Activated naive CD8-positive, alpha-beta T cell treated with anti-CD3 and anti-CD28 coated beads, Interleukin-2, amount 10 ng/mL, durations not matched to agents 7 days and 5 days (primary cell): Measurements from ENCODE around the gene BANF2. TPM values are rescaled to one million over a fixed set of nuclear protein-coding genes. Genes with fewer than 3 reads are reported as not detected.
A peak's percentile ranks its signal among the peaks of the same experiment; 100 is the strongest.

ENCODE experiments used
- ATAC-seq: fragments of 150-1000 bp; cut with Tn5 transposase; one replicate; pipeline ENCODE4 v1.10.0; 2021; ENCODE audit warnings: low read depth, moderate library complexity
- POLR2A ChIA-PET: fragments of 350-600 bp; sonication (Branson Sonifier 250); formaldehyde crosslinking; loops from one replicate; lab custom pipeline; 2021; ENCODE audit warnings: antibody characterized with exemption; lab: Charles Lee
- DNase-seq: peaks from one replicate; pipeline ENCODE4 v3.0.0; 2021
- H3K27ac Mint-ChIP-seq: one replicate; pipeline ENCODE4 v1.8.0; 2022; ENCODE audit warnings: mild to moderate bottlenecking, mixed read lengths
- H3K27me3 Mint-ChIP-seq: one replicate; pipeline ENCODE4 v1.8.0; 2022; ENCODE audit warnings: mild to moderate bottlenecking, moderate library complexity, mixed read lengths
- H3K36me3 Mint-ChIP-seq: one replicate; pipeline ENCODE4 v1.8.0; 2021; ENCODE audit warnings: mild to moderate bottlenecking, mixed read lengths
- H3K4me1 Mint-ChIP-seq: one replicate; pipeline ENCODE4 v1.8.0; 2021; ENCODE audit warnings: mixed read lengths
- H3K4me3 Mint-ChIP-seq: one replicate; pipeline ENCODE4 v1.8.0; 2022; ENCODE audit warnings: mild to moderate bottlenecking, moderate library complexity, mixed read lengths
- H3K9me3 Mint-ChIP-seq: one replicate; pipeline ENCODE4 v1.8.0; 2021; ENCODE audit warnings: mixed read lengths
- total RNA-seq, 2 experiments: library from RNA; stranded (reverse); gene quantifications; one replicate each; pipeline ENCODE4 v1.2.3, GENCODE V29; 2021

BANF2 gene
- total RNA-seq, 2 experiments from 2014 or later = not detected

DNA sequence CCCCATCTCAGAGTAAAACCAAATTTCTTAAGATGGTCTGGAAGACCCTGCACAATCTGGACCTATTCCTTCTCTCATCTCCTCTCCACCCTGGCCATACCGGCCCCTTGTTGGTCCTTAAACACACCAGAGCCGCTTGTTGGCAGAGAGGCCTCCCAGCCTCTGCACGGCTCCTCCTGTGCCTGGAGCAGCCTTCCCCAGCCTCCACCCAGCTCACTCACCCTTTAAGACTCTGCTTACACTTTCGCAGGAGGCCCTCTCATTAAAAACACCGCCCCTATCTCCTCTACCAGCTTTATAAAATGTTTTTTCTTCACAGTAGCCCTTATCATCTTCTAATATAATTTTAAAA lies 49.8 kb downstream of the BANF2 start:
- no peak for DNase-seq
- no peaks in the 10 kb centered on the region for H3K4me1 Mint-ChIP-seq
- no peak for ATAC-seq
- POLR2A ChIA-PET = no interaction called here
- no peaks in the 10 kb centered on the region for H3K36me3 Mint-ChIP-seq
- no peak overlapping the region for H3K4me3 Mint-ChIP-seq
- no peak overlapping the region for H3K27ac Mint-ChIP-seq
- H3K27me3 Mint-ChIP-seq = peaks cover 14% of the 10 kb centered on the region
- no peaks in the 10 kb centered on the region for H3K9me3 Mint-ChIP-seq

- Mint-ChIP-seq H3K27ac (no peak overlapping the region), H3K27me3 (peaks cover 12% of the 10 kb centered on the region), H3K4me1 (no peaks in the 10 kb centered on the region), H3K9me3 (no peaks in the 10 kb centered on the region), H3K4me3 (no peak overlapping the region), H3K36me3 (no peaks in the 10 kb centered on the region)
- no peak for ATAC-seq
- POLR2A ChIA-PET = no interaction called here
- DNase-seq = no peak
Measured at GRCh38 chr20:17749978-17750721, 50.4 kb downstream of the BANF2 start.

DNA sequence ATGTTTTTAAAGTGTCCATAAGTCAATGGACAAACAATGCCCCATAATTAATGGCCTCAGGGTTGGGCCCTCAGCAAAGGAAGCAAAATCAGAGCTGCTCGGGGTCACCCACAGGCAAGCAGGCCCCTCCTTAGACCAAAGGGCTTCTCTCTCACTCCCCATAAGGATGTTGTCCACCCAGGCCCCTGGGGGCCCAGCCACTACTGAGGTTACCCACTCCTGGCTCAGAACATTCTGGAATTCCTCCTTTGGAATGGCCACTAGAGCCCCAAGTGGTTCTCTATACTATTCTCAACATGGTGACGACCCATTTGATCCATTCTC lies 50.9 kb downstream of the BANF2 start:
- Mint-ChIP-seq H3K27ac (no peak overlapping the region), H3K9me3 (no peaks in the 10 kb centered on the region), H3K4me3 (no peak overlapping the region), H3K27me3 (peaks cover 12% of the 10 kb centered on the region), H3K36me3 (no peaks in the 10 kb centered on the region), H3K4me1 (no peaks in the 10 kb centered on the region)
- POLR2A ChIA-PET = no interaction called here
- ATAC-seq (no peak), DNase-seq (no peak)

- POLR2A ChIA-PET = no interaction called here
- no peaks in the 10 kb centered on the region for H3K36me3 Mint-ChIP-seq
- peaks cover 12% of the 10 kb centered on the region for H3K27me3 Mint-ChIP-seq
- no peaks in the 10 kb centered on the region for H3K9me3 Mint-ChIP-seq
- DNase-seq (no peak), ATAC-seq (no peak)
- H3K4me3 Mint-ChIP-seq = no peak overlapping the region
- no peaks in the 10 kb centered on the region for H3K4me1 Mint-ChIP-seq
- no peak overlapping the region for H3K27ac Mint-ChIP-seq
Measured at GRCh38 chr20:17751640-17752039, 51.9 kb downstream of the BANF2 start.

GRCh38 chr20:17752459-17752858 lies 52.7 kb downstream of the BANF2 start:
- ATAC-seq (no peak), DNase-seq (no peak)
- no peak overlapping the region for H3K27ac Mint-ChIP-seq
- no peaks in the 10 kb centered on the region for H3K9me3 Mint-ChIP-seq
- no peaks in the 10 kb centered on the region for H3K4me1 Mint-ChIP-seq
- POLR2A ChIA-PET = interaction anchor here (0.6 kb wide), 1 partner anchor 18 kb away, joined by 3 read pairs; no protein-coding TSS in a partner anchor
- no peaks in the 10 kb centered on the region for H3K36me3 Mint-ChIP-seq
- H3K27me3 Mint-ChIP-seq = peaks cover 12% of the 10 kb centered on the region
- H3K4me3 Mint-ChIP-seq = no peak overlapping the region

- H3K36me3 Mint-ChIP-seq = no peaks in the 10 kb centered on the region
Measured at GRCh38 chr20:17753516-17753915, 53.8 kb downstream of the BANF2 start.

DNA sequence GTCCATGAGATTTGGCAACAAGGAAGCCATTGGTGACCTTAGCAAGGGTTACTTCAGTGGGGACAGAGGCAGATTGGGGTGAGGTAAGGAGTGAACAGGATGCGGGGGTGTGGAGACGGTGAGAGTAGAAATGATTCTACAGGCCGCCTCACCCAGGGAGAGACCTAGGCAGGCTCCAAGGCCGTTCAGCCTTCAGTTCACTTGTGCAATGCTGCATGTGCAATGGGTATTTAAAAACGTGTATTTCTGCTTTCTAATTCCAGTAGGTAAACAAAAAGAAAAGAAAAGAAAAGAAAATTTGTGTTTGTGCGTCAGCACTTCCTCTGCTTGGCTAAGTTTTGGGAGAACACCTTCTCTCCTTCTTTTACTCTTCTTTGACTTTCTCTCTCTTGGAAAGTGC lies 56.8 kb downstream of the BANF2 start:
- Mint-ChIP-seq H3K9me3 (no peaks in the 10 kb centered on the region), H3K4me3 (no peak overlapping the region), H3K27ac (no peak overlapping the region), H3K4me1 (no peaks in the 10 kb centered on the region), H3K27me3 (peaks cover 12% of the 10 kb centered on the region), H3K36me3 (no peaks in the 10 kb centered on the region)
- POLR2A ChIA-PET = no interaction called here
- no peak for DNase-seq
- no peak for ATAC-seq

More at GRCh38 chr20:17753516-17753915, 53.8 kb downstream of the BANF2 start:
- Mint-ChIP-seq H3K9me3 (no peaks in the 10 kb centered on the region), H3K4me1 (no peaks in the 10 kb centered on the region), H3K27ac (no peak overlapping the region), H3K4me3 (no peak overlapping the region), H3K27me3 (peaks cover 17% of the 10 kb centered on the region)
- ATAC-seq (no peak), DNase-seq (no peak)
- POLR2A ChIA-PET = no interaction called here

DNA sequence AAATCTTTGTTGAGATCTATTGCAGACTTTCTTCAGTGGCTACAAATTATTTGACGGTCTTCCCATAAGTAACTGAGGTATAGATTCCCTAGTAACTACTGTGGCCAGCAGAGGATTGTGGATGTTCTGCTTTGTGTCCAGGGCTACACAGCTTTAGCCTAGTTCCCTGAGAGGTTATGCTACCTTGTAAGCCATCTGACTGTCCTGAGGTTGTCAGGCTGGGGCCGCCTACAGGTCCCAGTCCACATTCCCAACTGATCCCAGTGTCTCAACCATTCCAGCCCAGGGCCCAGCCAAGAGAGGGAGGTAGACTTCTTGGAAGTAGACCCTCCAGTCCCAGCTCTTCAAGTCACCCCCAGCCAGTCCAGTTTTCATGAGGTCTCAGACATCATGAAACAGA lies 57.7 kb downstream of the BANF2 start:
- no peaks in the 10 kb centered on the region for H3K9me3 Mint-ChIP-seq
- peaks cover 12% of the 10 kb centered on the region for H3K27me3 Mint-ChIP-seq
- POLR2A ChIA-PET = no interaction called here
- ATAC-seq = no peak
- H3K27ac Mint-ChIP-seq = no peak overlapping the region
- no peaks in the 10 kb centered on the region for H3K4me1 Mint-ChIP-seq
- H3K4me3 Mint-ChIP-seq = no peak overlapping the region
- no peaks in the 10 kb centered on the region for H3K36me3 Mint-ChIP-seq
- DNase-seq = no peak

GRCh38 chr20:17758010-17758409 lies 58.2 kb downstream of the BANF2 start:
- no peak overlapping the region for H3K27ac Mint-ChIP-seq
- no peak for DNase-seq
- POLR2A ChIA-PET = no interaction called here

DNA sequence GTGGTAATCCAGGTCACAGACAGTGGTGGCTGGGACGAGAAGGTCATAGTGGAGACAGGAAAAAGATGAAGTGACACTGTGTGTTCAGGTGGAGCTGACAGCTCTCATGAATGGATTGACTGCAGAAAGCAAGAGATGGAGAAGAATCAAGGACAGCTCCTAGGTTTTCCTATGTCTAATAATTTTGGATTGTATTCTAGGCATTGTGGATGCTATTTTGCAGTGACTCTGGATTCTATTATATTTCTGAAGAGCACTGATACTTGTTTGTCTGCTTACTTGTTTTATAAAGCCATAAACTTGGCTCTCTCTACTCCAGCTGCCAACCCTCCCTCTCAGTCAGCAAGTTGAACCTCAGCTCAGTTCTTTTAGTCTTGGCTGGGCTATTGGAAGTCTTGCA lies 58.7 kb downstream of the BANF2 start:
- Mint-ChIP-seq H3K27me3 (peaks cover 7% of the 10 kb centered on the region), H3K4me1 (no peaks in the 10 kb centered on the region), H3K4me3 (no peak overlapping the region), H3K9me3 (no peaks in the 10 kb centered on the region), H3K36me3 (no peaks in the 10 kb centered on the region), H3K27ac (no peak overlapping the region)
- DNase-seq = no peak
- POLR2A ChIA-PET = interaction anchor here (0.6 kb wide), 1 partner anchor 26 kb away, joined by 4 read pairs; no protein-coding TSS in a partner anchor
- ATAC-seq = no peak

More at GRCh38 chr20:17758010-17758409, 58.2 kb downstream of the BANF2 start:
- H3K9me3 Mint-ChIP-seq = no peaks in the 10 kb centered on the region
- no peaks in the 10 kb centered on the region for H3K36me3 Mint-ChIP-seq
- H3K4me3 Mint-ChIP-seq = no peak overlapping the region
- no peak for ATAC-seq
- no peaks in the 10 kb centered on the region for H3K4me1 Mint-ChIP-seq
- H3K27me3 Mint-ChIP-seq = peaks cover 12% of the 10 kb centered on the region

DNA sequence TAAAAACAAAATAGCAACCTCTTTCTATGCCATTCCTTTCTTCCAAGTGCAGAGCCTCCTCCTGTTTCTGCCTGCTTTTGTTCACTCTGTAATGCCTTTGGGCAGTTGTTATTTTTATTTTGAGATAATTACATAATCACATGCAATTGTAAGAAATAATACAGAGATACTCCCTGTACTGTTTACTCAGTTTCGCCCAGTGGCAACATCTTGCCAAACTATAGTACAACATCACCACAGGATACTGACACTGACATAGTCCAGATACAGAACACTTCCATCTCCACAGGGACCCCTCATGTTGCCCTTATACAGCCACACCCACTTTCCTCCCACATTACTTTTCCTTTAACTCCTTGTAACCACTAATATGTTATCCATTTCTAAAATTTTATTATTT lies 59.7 kb downstream of the BANF2 start:
- H3K4me3 Mint-ChIP-seq = no peak overlapping the region
- ATAC-seq = no peak
- no peaks in the 10 kb centered on the region for H3K9me3 Mint-ChIP-seq
- DNase-seq = no peak
- H3K4me1 Mint-ChIP-seq = no peaks in the 10 kb centered on the region
- POLR2A ChIA-PET = no interaction called here
- no peak overlapping the region for H3K27ac Mint-ChIP-seq
- peaks cover 7% of the 10 kb centered on the region for H3K27me3 Mint-ChIP-seq
- no peaks in the 10 kb centered on the region for H3K36me3 Mint-ChIP-seq

GRCh38 chr20:17761604-17762003 lies 61.8 kb downstream of the BANF2 start:
- POLR2A ChIA-PET = no interaction called here
- DNase-seq (no peak), ATAC-seq (no peak)
- Mint-ChIP-seq H3K27me3 (peaks cover 5% of the 10 kb centered on the region), H3K36me3 (no peaks in the 10 kb centered on the region), H3K27ac (no peak overlapping the region), H3K9me3 (no peaks in the 10 kb centered on the region), H3K4me3 (no peak overlapping the region), H3K4me1 (no peaks in the 10 kb centered on the region)

GRCh38 chr20:17762243-17762872 lies 62.6 kb downstream of the BANF2 start:
- Mint-ChIP-seq H3K27ac (no peak overlapping the region), H3K4me3 (no peak overlapping the region), H3K9me3 (no peaks in the 10 kb centered on the region), H3K27me3 (peaks cover 5% of the 10 kb centered on the region), H3K4me1 (no peaks in the 10 kb centered on the region), H3K36me3 (no peaks in the 10 kb centered on the region)
- ATAC-seq = no peak
- POLR2A ChIA-PET = no interaction called here
- DNase-seq = no peak

- ATAC-seq (no peak), DNase-seq (no peak)
- Mint-ChIP-seq H3K4me3 (no peak overlapping the region), H3K9me3 (no peaks in the 10 kb centered on the region), H3K4me1 (no peaks in the 10 kb centered on the region), H3K36me3 (no peaks in the 10 kb centered on the region), H3K27me3 (peaks cover 4% of the 10 kb centered on the region), H3K27ac (peak overlapping the region; percentile 12)
- POLR2A ChIA-PET = no interaction called here
Measured at GRCh38 chr20:17762873-17763557, 63.2 kb downstream of the BANF2 start.
